ENCODE results near the gene KIF6. TPM values are rescaled to one million over a fixed set of nuclear protein-coding genes. Genes with fewer than 3 reads are reported as not detected.

Gene KIF6
- total and polyA plus RNA-seq, 4 donors: 1.1 to 7.8 (median 4.5) TPM

DNA sequence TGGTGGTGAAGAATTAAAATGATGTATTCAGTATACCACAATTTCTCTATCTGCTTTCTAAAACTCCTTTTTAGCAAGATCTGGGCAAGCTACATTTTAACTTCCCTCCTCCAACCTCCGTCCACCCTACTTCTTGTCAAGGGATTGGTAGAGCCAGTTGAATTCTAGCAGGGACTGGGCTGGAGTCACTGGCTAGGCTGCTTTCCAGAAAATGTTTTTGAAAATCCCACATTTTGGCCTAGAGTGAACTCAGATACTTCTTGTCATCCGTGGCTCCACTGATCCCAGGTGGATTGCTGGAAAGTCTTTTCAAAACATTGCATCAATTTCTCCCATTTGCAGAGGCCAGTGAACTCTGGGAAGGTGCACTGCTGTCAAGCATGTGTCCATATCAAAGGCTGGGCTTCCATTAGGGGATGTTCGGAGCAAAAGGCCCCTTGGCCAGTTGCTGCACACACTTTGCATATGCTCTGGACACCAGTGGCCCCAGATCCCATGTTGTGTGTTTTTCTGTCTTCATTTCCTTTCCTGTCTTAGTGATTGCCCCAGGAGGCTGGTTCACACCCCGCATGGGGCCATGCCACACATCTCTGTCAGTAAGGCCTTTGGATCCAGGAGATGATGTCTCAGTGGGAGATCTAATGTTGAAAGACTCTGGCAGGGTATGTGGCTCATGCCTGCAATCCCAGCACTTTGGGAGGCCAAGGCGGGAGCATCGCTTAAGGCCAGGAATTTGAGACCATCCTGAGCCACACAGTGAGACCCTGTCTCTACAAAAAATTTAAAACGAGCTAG lies 391.4 kb downstream of the KIF6 start:
- 82 to 88% methylated on average over 7 of the region's 7 CpGs for WGBS, 2 donors
- Histone ChIP-seq H3K27ac (ENCODE audit: low read depth in 1 of 2, low read length in 1 of 2) (no peak overlapping the region), H3K36me3 (ENCODE audit: control insufficient read depth in 4 of 4, insufficient read depth in 4 of 4, low read length in 4 of 4) (no peaks in the 10 kb centered on the region), H3K9ac (ENCODE audit: insufficient read depth in 1 of 2, low read length in 2 of 2) (no peak overlapping the region), H3K27me3 (ENCODE audit: control insufficient read depth in 3 of 3, insufficient read depth in 3 of 3, low read length in 2 of 3) (no peaks in the 10 kb centered on the region), H3K4me3 (no peak overlapping the region), H3K4me1 (ENCODE audit: control insufficient read depth in 5 of 5, insufficient read depth in 5 of 5, low read length in 5 of 5) (peaks cover 0 to 12% (median under 1%) of the 10 kb centered on the region in 5 donors), H3K9me3 (ENCODE audit: control insufficient read depth in 4 of 4, insufficient read depth in 3 of 4, low read length in 3 of 4) (no peaks in the 10 kb centered on the region)
- no peak for ATAC-seq (ENCODE audit: insufficient read depth, low FRiP score)
- no peak for DNase-seq
- no peak for TF ChIP-seq CTCF (IDR thresholded peaks at IDR 0.05; ENCODE audit: control extremely low read depth, extremely low read depth)

DNA sequence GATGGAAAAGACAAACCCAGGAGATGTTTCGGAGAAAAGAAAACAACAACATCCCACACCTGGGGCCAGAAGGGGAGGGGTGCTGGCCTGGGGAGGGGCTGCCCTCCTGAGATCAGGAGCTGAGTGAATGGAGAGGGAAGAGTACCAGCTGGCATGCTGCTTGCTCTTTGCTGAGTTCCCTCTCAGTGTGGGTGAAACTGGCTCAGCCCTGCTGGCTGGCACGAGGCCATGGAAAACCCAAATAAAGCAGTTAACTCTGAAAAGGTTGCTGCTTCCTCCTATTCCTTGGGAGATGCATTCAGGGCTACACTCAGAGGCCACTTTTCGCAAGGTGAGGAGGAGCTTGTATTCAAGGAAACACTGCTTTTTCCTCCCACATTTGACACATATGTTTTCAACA lies 394.7 kb downstream of the KIF6 start:
- H3K27ac ChIP-seq (ENCODE audit: low read depth in 1 of 2, low read length in 1 of 2): no peak overlapping the region
- H3K4me1 ChIP-seq (ENCODE audit: control insufficient read depth in 5 of 5, insufficient read depth in 5 of 5, low read length in 5 of 5): peaks cover 0 to 16% (median 3%) of the 10 kb centered on the region in 5 donors
- H3K9me3 ChIP-seq (ENCODE audit: control insufficient read depth in 4 of 4, insufficient read depth in 3 of 4, low read length in 3 of 4): no peaks in the 10 kb centered on the region
- TF ChIP-seq CTCF (IDR thresholded peaks at IDR 0.05; ENCODE audit: control extremely low read depth, extremely low read depth): no peak
- H3K27me3 ChIP-seq (ENCODE audit: control insufficient read depth in 3 of 3, insufficient read depth in 3 of 3, low read length in 2 of 3): no peaks in the 10 kb centered on the region
- no peak overlapping the region for H3K9ac ChIP-seq (ENCODE audit: insufficient read depth in 1 of 2, low read length in 2 of 2)
- H3K36me3 ChIP-seq (ENCODE audit: control insufficient read depth in 4 of 4, insufficient read depth in 4 of 4, low read length in 4 of 4): no peaks in the 10 kb centered on the region
- peak; percentile 34 to 69 (median 46) for DNase-seq
- WGBS, 2 donors: 37 to 42% methylated on average over 3 of the region's 3 CpGs
- no peak overlapping the region for H3K4me3 ChIP-seq
- no peak for ATAC-seq (ENCODE audit: insufficient read depth, low FRiP score)

DNA sequence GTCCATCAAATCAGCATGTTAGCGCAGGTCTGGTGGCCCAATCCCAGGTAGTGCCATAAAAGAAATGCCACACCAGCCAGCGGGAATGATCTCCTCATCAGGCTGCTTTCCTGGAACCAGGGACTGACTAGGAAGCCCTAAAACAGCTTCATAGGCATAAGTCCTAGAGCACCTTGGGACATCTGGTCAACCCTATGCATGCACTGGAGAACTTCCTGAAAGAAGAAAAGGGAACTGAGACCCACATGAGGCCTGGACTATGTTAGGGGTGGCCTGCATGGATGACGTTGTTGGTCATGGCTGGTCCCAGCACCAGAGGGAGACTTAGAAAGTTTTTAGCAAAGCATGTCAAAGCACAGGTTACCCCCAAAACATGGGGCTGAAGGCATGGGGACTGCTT lies 395.2 kb downstream of the KIF6 start:
- peaks cover 0 to 16% (median 2%) of the 10 kb centered on the region in 5 donors for H3K4me1 ChIP-seq (ENCODE audit: control insufficient read depth in 5 of 5, insufficient read depth in 5 of 5, low read length in 5 of 5)
- no peak overlapping the region for H3K27ac ChIP-seq (ENCODE audit: low read depth in 1 of 2, low read length in 1 of 2)
- H3K9me3 ChIP-seq (ENCODE audit: control insufficient read depth in 4 of 4, insufficient read depth in 3 of 4, low read length in 3 of 4): no peaks in the 10 kb centered on the region
- no peak overlapping the region for H3K9ac ChIP-seq (ENCODE audit: insufficient read depth in 1 of 2, low read length in 2 of 2)
- WGBS, 2 donors: 65 to 77% methylated on average over 3 of the region's 3 CpGs
- no peaks in the 10 kb centered on the region for H3K36me3 ChIP-seq (ENCODE audit: control insufficient read depth in 4 of 4, insufficient read depth in 4 of 4, low read length in 4 of 4)
- no peaks in the 10 kb centered on the region for H3K27me3 ChIP-seq (ENCODE audit: control insufficient read depth in 3 of 3, insufficient read depth in 3 of 3, low read length in 2 of 3)
- no peak for TF ChIP-seq CTCF (IDR thresholded peaks at IDR 0.05; ENCODE audit: control extremely low read depth, extremely low read depth)
- H3K4me3 ChIP-seq: no peak overlapping the region
- DNase-seq (no peak), ATAC-seq (ENCODE audit: insufficient read depth, low FRiP score) (no peak)

All from lung (tissue), 12 donors.